CD4-positive, alpha-beta memory T cell (primary cell): ENCODE results near the gene CHMP2A. TPM values are rescaled to one million over a fixed set of nuclear protein-coding genes. Genes with fewer than 3 reads are reported as not detected.
"Not testable (repeated sequence)": the region's sequence is repeated elsewhere in the genome, so short reads cannot be mapped to it uniquely, and the experiment has no call there.

Source experiments
- CTCF ChIA-PET: fragments of 350-600 bp; sonication (Branson Sonifier 250); formaldehyde crosslinking; loops from one replicate; lab custom pipeline; 2021; ENCODE audit warnings: inconsistent platforms; ENCODE audit not compliant: partially characterized antibody; lab: Charles Lee
- POLR2A ChIA-PET: fragments of 350-600 bp; sonication (Branson Sonifier 250); formaldehyde crosslinking; loops from one replicate; lab custom pipeline; 2021; ENCODE audit not compliant: partially characterized antibody; lab: Charles Lee
- DNase-seq, 5 donors: peaks; one replicate each; pipeline versions ENCODE4 v3.0.0 to v3.0.0-alpha.2; 2020 to 2022; ENCODE audit warnings: mixed read lengths in 1 of 5
- H3K27ac ChIP-seq: one replicate; pipeline ENCODE4 v1.7.0; 2013; ENCODE audit warnings: low read depth, low read length
- H3K27me3 ChIP-seq: 2 replicates; pipeline ENCODE4 v1.7.0; 2013; ENCODE audit warnings: mild to moderate bottlenecking, low read length, moderate library complexity; ENCODE audit not compliant: insufficient read depth
- H3K36me3 ChIP-seq: 2 replicates; pipeline ENCODE4 v1.7.0; 2013; ENCODE audit warnings: mild to moderate bottlenecking, low read length, moderate library complexity; ENCODE audit not compliant: insufficient read depth
- H3K4me1 ChIP-seq: 2 replicates; pipeline ENCODE4 v1.7.0; 2013; ENCODE audit warnings: mild to moderate bottlenecking, low read length, moderate library complexity; ENCODE audit not compliant: insufficient read depth
- H3K4me3 ChIP-seq, 2 donors: one replicate each; pipeline ENCODE4 v1.7.0; 2013; ENCODE audit warnings: low read length in 2 of 2, mild to moderate bottlenecking in 1 of 2
- H3K9me3 ChIP-seq, 2 donors: one replicate each; pipeline ENCODE4 v1.7.0; 2013; ENCODE audit warnings: low read length in 2 of 2, control low read depth in 1 of 2; ENCODE audit not compliant: control insufficient read depth in 1 of 2
- H3K27ac Mint-ChIP-seq, 7 donors: one replicate each; pipeline ENCODE4 v1.8.0; 2020 to 2021; ENCODE audit warnings: mixed read lengths in 7 of 7, mild to moderate bottlenecking in 6 of 7, inconsistent platforms in 3 of 7, moderate library complexity in 3 of 7
- H3K27me3 Mint-ChIP-seq, 2 donors: one replicate each; pipeline ENCODE4 v1.8.0; 2020 to 2021; ENCODE audit warnings: mixed read lengths in 2 of 2
- H3K36me3 Mint-ChIP-seq, 2 donors: one replicate each; pipeline ENCODE4 v1.8.0; 2020 to 2021; ENCODE audit warnings: mixed read lengths in 2 of 2, inconsistent platforms in 1 of 2, mild to moderate bottlenecking in 1 of 2
- H3K4me1 Mint-ChIP-seq, 4 donors: one replicate each; pipeline ENCODE4 v1.8.0; 2020 to 2021; ENCODE audit warnings: mixed read lengths in 4 of 4, mild to moderate bottlenecking in 1 of 4
- H3K4me3 Mint-ChIP-seq, 8 donors: one replicate each; pipeline ENCODE4 v1.8.0; 2020 to 2021; ENCODE audit warnings: mixed read lengths in 8 of 8, mild to moderate bottlenecking in 7 of 8, moderate library complexity in 6 of 8, inconsistent platforms in 3 of 8
- H3K9me3 Mint-ChIP-seq, 8 donors: one replicate each; pipeline ENCODE4 v1.8.0; 2020 to 2021; ENCODE audit warnings: mixed read lengths in 8 of 8, mild to moderate bottlenecking in 5 of 8, inconsistent platforms in 3 of 8, moderate library complexity in 1 of 8
- intact Hi-C: fragments of 100-400 bp; cut with micrococcal nuclease; formaldehyde crosslinking; loops from one replicate; pipeline ENCODE4 v1.15.1; 2023
- polyA plus RNA-seq, 2 donors: library from polyadenylated mRNA; unstranded; fragments of 300-500 nt; fragmentation: Illumina TruSeq; gene quantifications; one replicate each; pipeline ENCODE4 v1.2.3, GENCODE V29; 2021
- total RNA-seq, 2 experiments: library from RNA; stranded (reverse); gene quantifications; one replicate each; pipeline ENCODE4 v1.2.3, GENCODE V29; 2021

The CHMP2A gene
- total and polyA plus RNA-seq, 4 experiments from 2014 or later, result 81.1 to 238 (median 144) TPM

- Mint-ChIP-seq H3K36me3 (peaks cover 29 to 53% of the 10 kb centered on the region in 2 donors), H3K4me1 (peaks cover 20 to 39% (median 27%) of the 10 kb centered on the region in 4 donors), H3K27ac (peak overlapping the region; percentile 92 to 95 (median 94)), H3K4me3 (peak overlapping the region; percentile 91 to 95 (median 93)), H3K27me3 (peaks cover 0 to 7% of the 10 kb centered on the region in 2 donors), H3K9me3 (peaks cover 0 to 9% (median 0%) of the 10 kb centered on the region in 8 donors)
- ChIA-PET POLR2A (interaction anchor here (0.6 to 5.6 kb wide), 7 partner anchors 9 to 346 kb away, joined by 3 to 104 read pairs (median 3); partner anchors contain the start of genes CHMP2A, MZF1, UBE2M and ZBTB45), CTCF (interaction anchor here (1.1 kb wide), 1 partner anchor 36 kb away, joined by 4 read pairs; no protein-coding TSS in a partner anchor)
- Histone ChIP-seq H3K4me1 (peaks cover 30% of the 10 kb centered on the region), H3K27ac (peak overlapping the region; percentile 78), H3K9me3 (no peaks in the 10 kb centered on the region), H3K4me3 (peak overlapping the region; percentile 79 to 87), H3K27me3 (no peaks in the 10 kb centered on the region), H3K36me3 (peaks cover 35% of the 10 kb centered on the region)
- intact Hi-C loops, result no loop called here
- DNase-seq, result no peak
These were observed 9.5 kb downstream of the CHMP2A start for GRCh38 chr19:58545286-58546018.

- Histone ChIP-seq H3K4me1 (peaks cover 30% of the 10 kb centered on the region), H3K9me3 (no peaks in the 10 kb centered on the region), H3K27me3 (no peaks in the 10 kb centered on the region), H3K27ac (peak overlapping the region; percentile 78), H3K4me3 (peak overlapping the region; percentile 86 to 87), H3K36me3 (peaks cover 28% of the 10 kb centered on the region)
- peak in 1 of 5 donors; percentile 77 for DNase-seq
- Mint-ChIP-seq H3K4me3 (peak overlapping the region; percentile 91 to 96 (median 94)), H3K9me3 (peaks cover 0 to 7% (median 0%) of the 10 kb centered on the region in 8 donors), H3K27me3 (peaks cover 0 to 7% of the 10 kb centered on the region in 2 donors), H3K36me3 (peaks cover 25 to 48% of the 10 kb centered on the region in 2 donors), H3K4me1 (peaks cover 20 to 39% (median 27%) of the 10 kb centered on the region in 4 donors), H3K27ac (peak overlapping the region; percentile 92 to 100 (median 95))
- intact Hi-C loops, result loop anchor here (1.0 kb wide), 7 partner anchors 11 to 104 kb away; partner anchors contain the start of genes CHMP2A, MZF1, ZBTB45 and ZNF132
- ChIA-PET POLR2A (interaction anchor here (0.6 to 5.6 kb wide), 17 partner anchors 9 to 695 kb away, joined by 3 to 104 read pairs (median 7); partner anchors contain the start of genes CHMP2A, MZF1, UBE2M and ZBTB45), CTCF (interaction anchor here (0.6 to 1.6 kb wide), 3 partner anchors 25 to 37 kb away, joined by 4 to 13 read pairs (median 4); partner anchors contain the start of gene ZBTB45)
These were observed 10.2 kb downstream of the CHMP2A start for GRCh38 chr19:58544591-58545285.

- H3K4me1 Mint-ChIP-seq, result peaks cover 20 to 39% (median 27%) of the 10 kb centered on the region in 4 donors
These were observed 10.9 kb downstream of the CHMP2A start, which contains the start of gene TRIM28 for GRCh38 chr19:58543826-58544590. Gene TRIM28 (plus strand): TSS chr19:58544064. CDS start chr19:58544758, 694 bp downstream.

GRCh38 chr19:58542641-58543372 is 12.1 kb downstream of the CHMP2A start:
- not testable (repeated sequence) for DNase-seq
- H3K4me1 Mint-ChIP-seq, result peaks cover 24 to 44% (median 29%) of the 10 kb centered on the region in 4 donors

More at GRCh38 chr19:58543826-58544590, 10.9 kb downstream of the CHMP2A start, which contains the start of gene TRIM28:
- intact Hi-C loops, result loop anchor here (1.0 kb wide), 7 partner anchors 11 to 104 kb away; partner anchors contain the start of genes CHMP2A, MZF1, ZBTB45 and ZNF132
- POLR2A ChIA-PET, result interaction anchor here (0.6 to 5.6 kb wide), 21 partner anchors 10 to 694 kb away, joined by 3 to 104 read pairs (median 5); partner anchors contain the start of genes CHMP2A, MZF1, UBE2M and ZBTB45
- peaks cover 25 to 41% of the 10 kb centered on the region in 2 donors for H3K36me3 Mint-ChIP-seq
- Histone ChIP-seq H3K4me3 (peak within 1 kb of the TSS; percentile 86 to 87), H3K27me3 (no peaks in the 10 kb centered on the region), H3K36me3 (peaks cover 21% of the 10 kb centered on the region), H3K4me1 (peaks cover 30% of the 10 kb centered on the region), H3K9me3 (no peaks in the 10 kb centered on the region), H3K27ac (peak within 1 kb of the TSS; percentile 78)
- H3K9me3 Mint-ChIP-seq, result peaks cover 0 to 7% (median 0%) of the 10 kb centered on the region in 8 donors
- peak within 1 kb of the TSS; percentile 91 to 97 (median 95) for H3K4me3 Mint-ChIP-seq
- H3K27ac Mint-ChIP-seq, result peak within 1 kb of the TSS; percentile 95 to 100 (median 99)
- peak; percentile 100 for DNase-seq
- CTCF ChIA-PET, result interaction anchor here (0.6 to 1.6 kb wide), 4 partner anchors 24 to 45 kb away, joined by 3 to 13 read pairs (median 4); partner anchors contain the start of gene ZBTB45
- peaks cover 0 to 7% of the 10 kb centered on the region in 2 donors for H3K27me3 Mint-ChIP-seq

GRCh38 chr19:58539169-58539559 is 15.7 kb downstream of the CHMP2A start:
- not testable (repeated sequence) for H3K36me3 Mint-ChIP-seq

More at GRCh38 chr19:58542641-58543372, 12.1 kb downstream of the CHMP2A start:
- H3K27ac ChIP-seq, H3K9me3 ChIP-seq, H3K27me3 ChIP-seq, H3K9me3 Mint-ChIP-seq, H3K4me3 ChIP-seq, intact Hi-C loops, H3K36me3 ChIP-seq: not testable (repeated sequence)
- ChIA-PET CTCF (interaction anchor here (1.3 to 1.6 kb wide), 2 partner anchors 23 to 33 kb away, joined by 4 to 13 read pairs; partner anchors contain the start of gene ZBTB45), POLR2A (interaction anchor here (0.7 to 5.6 kb wide), 10 partner anchors 11 to 180 kb away, joined by 3 to 104 read pairs (median 7); partner anchors contain the start of genes CHMP2A, MZF1, UBE2M and ZBTB45)
- peak overlapping the region in 5 of 8 donors; percentile 24 to 59 (median 47) for H3K4me3 Mint-ChIP-seq
- peaks cover 0 to 10% of the 10 kb centered on the region in 2 donors for H3K27me3 Mint-ChIP-seq
- H3K4me1 ChIP-seq, result peaks cover 41% of the 10 kb centered on the region
- H3K27ac Mint-ChIP-seq, result peak overlapping the region in 5 of 7 donors; percentile 70 to 95 (median 81)
- peaks cover 20 to 32% of the 10 kb centered on the region in 2 donors for H3K36me3 Mint-ChIP-seq

More at GRCh38 chr19:58539169-58539559, 15.7 kb downstream of the CHMP2A start:
- H3K9me3 ChIP-seq, H3K4me3 Mint-ChIP-seq, H3K4me3 ChIP-seq, H3K27me3 ChIP-seq, intact Hi-C loops, H3K36me3 ChIP-seq, CTCF ChIA-PET, H3K27ac ChIP-seq, DNase-seq, H3K9me3 Mint-ChIP-seq: not testable (repeated sequence)
- POLR2A ChIA-PET, result interaction anchor here (0.9 to 1.4 kb wide), 3 partner anchors 16 to 25 kb away, joined by 3 to 16 read pairs (median 3); partner anchors contain the start of genes CHMP2A and ZBTB45
- H3K27ac Mint-ChIP-seq, result peak overlapping the region in 4 of 7 donors; percentile 63 to 91 (median 76)
- peaks cover 15% of the 10 kb centered on the region for H3K4me1 ChIP-seq
- peaks cover 0 to 13% of the 10 kb centered on the region in 2 donors for H3K27me3 Mint-ChIP-seq
- peaks cover 9 to 18% (median 10%) of the 10 kb centered on the region in 4 donors for H3K4me1 Mint-ChIP-seq
